ENCODE data around the gene PCDHGA2.

PCDHGA2 gene

DNA sequence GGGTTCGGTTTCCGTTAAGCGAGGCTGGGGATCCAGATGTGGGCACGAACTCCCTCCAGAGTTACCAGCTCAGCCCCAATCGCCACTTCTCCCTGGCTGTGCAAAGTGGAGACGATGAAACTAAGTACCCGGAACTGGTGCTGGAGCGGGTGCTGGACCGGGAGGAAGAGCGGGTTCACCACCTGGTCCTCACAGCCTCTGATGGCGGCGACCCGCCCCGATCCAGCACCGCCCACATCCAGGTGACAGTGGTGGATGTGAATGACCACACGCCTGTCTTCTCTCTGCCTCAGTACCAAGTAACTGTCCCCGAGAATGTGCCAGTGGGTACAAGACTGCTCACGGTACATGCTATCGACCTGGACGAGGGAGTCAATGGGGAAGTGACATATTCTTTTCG lies 44.8 kb downstream of the PCDHGA2 start:
- DNase-seq: no peak

DNA sequence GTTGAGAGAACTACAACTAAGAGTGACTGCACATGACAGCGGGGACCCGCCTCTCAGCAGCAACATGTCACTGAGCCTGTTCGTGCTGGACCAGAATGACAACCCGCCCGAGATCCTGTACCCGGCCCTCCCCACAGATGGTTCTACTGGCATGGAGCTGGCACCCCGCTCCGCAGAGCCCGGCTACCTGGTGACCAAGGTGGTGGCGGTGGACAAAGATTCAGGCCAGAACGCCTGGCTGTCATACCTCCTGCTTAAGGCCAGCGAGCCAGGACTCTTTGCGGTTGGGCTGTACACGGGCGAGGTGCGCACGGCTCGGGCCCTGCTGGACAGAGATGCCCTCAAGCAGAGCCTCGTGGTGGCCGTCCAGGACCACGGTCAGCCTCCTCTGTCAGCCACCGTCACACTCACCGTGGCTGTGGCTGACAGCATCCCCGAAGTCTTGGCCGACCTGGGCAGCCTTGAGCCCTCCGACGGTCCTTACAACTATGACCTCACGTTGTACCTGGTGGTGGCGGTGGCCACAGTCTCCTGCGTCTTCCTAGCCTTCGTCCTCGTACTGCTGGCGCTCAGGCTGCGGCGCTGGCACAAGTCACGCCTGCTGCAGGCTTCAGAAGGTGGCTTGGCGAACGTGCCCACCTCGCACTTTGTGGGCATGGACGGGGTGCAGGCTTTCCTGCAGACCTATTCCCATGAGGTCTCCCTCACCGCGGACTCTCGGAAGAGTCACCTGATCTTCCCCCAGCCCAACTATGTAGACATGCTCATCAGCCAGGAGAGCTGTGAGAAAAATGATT lies 46.1 kb downstream of the PCDHGA2 start:
- no peak for DNase-seq

DNA sequence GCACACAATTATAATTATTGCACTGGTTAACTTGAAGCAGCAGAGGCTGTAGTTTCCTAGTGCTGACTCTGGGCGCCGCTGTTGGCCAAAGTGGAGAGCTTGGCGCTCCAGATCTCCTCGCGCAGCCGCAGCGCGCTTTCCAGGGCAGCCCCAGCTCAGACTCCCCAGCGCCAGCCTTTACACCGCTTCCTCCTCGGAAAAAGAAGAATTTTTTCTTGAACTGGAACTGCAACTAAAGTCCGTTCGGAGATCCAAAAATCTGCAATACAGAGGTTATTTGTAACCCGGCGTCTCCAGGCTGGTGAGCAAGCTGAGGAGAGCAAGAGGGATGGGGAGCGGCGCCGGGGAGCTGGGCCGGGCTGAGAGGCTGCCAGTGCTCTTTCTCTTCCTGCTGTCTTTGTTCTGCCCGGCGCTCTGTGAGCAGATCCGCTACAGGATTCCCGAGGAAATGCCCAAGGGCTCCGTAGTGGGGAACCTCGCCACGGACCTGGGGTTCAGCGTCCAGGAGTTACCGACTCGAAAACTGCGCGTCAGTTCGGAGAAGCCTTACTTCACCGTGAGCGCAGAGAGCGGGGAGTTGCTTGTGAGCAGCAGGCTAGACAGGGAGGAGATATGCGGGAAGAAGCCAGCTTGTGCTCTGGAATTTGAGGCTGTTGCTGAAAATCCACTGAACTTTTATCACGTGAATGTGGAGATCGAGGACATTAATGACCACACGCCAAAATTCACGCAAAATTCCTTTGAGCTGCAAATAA lies 49.2 kb downstream of the PCDHGA2 start, which contains the start of gene PCDHGB4:
TSS of gene PCDHGB4 (plus strand) at position 142 of the 755 bp plus-strand sequence. CDS start at position 329, 187 bp downstream.
- peak; percentile 51 for DNase-seq

DNA sequence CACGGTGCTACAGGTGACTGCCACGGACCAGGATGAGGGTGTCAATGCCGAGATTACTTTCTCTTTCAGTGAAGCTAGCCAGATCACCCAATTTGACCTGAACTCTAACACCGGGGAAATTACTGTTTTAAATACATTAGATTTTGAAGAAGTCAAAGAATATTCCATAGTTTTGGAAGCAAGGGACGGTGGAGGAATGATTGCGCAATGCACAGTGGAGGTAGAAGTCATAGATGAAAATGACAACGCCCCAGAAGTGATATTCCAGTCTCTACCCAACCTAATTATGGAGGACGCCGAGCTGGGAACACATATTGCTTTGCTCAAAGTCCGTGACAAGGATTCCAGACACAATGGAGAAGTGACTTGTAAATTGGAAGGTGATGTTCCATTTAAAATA lies 50.1 kb downstream of the PCDHGA2 start:
- DNase-seq: no peak

DNA sequence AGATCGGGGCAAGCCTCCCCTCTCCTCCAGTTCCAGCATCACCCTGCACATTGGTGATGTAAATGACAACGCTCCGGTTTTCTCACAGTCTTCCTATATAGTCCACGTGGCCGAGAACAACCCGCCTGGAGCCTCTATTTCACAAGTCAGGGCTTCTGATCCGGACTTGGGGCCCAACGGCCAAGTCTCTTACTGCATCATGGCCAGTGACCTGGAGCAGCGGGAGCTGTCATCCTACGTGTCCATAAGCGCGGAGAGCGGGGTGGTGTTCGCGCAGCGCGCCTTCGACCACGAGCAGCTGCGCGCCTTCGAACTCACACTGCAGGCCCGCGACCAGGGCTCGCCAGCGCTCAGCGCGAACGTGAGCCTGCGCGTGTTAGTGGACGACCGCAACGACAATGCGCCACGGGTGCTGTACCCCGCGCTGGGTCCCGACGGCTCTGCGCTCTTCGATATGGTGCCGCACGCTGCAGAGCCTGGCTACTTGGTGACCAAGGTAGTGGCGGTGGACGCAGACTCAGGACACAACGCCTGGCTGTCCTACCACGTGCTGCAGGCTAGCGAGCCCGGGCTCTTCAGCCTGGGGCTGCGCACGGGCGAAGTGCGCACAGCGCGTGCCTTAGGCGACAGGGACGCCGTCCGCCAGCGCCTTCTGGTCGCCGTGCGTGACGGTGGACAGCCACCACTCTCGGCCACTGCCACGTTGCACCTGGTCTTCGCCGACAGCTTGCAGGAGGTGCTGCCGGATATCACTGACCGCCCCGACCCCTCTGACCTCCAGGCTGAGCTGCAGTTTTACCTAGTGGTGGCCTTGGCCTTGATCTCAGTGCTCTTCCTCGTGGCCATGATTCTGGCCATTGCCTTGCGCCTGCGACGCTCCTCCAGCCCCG lies 50.8 kb downstream of the PCDHGA2 start:
- DNase-seq: no peak

DNA sequence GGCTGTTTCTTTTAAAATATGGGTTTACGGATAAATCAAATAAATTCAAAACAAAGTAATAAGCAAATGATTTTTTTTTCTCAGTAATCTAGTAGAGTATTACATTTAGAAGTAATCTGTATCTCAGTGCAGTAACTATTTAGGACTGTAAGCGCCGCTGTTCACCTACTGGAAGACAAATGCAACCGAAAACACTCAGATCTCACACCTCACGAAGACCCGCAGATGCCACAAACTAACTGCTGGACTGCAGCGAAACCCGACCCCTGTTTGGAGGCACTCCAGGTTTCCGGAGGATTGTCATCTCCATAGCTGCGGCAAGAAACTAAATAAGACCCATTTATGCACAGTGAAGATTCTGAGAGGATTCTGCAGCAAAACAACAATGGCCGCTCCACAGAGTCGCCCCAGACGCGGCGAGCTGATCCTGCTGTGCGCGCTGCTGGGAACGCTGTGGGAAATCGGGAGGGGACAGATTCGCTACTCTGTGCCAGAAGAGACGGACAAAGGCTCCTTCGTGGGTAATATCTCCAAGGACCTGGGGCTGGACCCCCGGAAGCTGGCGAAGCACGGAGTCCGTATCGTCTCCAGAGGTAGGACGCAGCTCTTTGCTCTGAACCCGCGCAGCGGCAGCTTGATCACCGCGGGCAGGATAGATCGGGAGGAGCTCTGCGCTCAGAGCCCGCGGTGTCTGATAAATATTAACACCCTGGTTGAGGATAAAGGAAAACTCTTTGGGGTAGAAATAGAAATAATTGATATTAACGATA lies 54.1 kb downstream of the PCDHGA2 start, which contains the start of gene PCDHGA8:
TSS of gene PCDHGA8 (plus strand) at position 205 of the 770 bp plus-strand sequence. CDS start at position 386, 181 bp downstream.
- DNase-seq: no peak

All from activated CD4-positive, alpha-beta T cell treated with anti-CD3 and anti-CD28 coated beads for 48 hours (primary cell).